B cell (primary cell): ENCODE results near the gene TPCN1. TPM values are rescaled to one million over a fixed set of nuclear protein-coding genes. Genes with fewer than 3 reads are reported as not detected.

Experiments
- ATAC-seq: fragments of 200-7000 bp; cut with Tn5 transposase; one replicate; pipeline ENCODE4 v1.10.0; 2021; ENCODE audit warnings: low read depth, mild to moderate bottlenecking, moderate number of reproducible peaks, moderate library complexity
- CTCF ChIA-PET: fragments of 350-600 bp; sonication (Branson Sonifier 250); formaldehyde crosslinking; loops from one replicate; lab custom pipeline; 2021; ENCODE audit warnings: antibody characterized with exemption, inconsistent platforms; lab: Charles Lee
- POLR2A ChIA-PET: fragments of 350-600 bp; sonication (Branson Sonifier 250); formaldehyde crosslinking; loops from one replicate; lab custom pipeline; 2021; ENCODE audit warnings: antibody characterized with exemption; lab: Charles Lee
- DNase-seq: peaks from one replicate; pipeline ENCODE4 v3.0.0; 2013
- H2AFZ ChIP-seq: 2 replicates; pipeline ENCODE4 v1.6.1; 2012; ENCODE audit warnings: mild to moderate bottlenecking, low read depth, low read length; ENCODE audit not compliant: insufficient read depth, poor library complexity, severe bottlenecking
- H3K27ac ChIP-seq, 2 donors: 1 replicate in 1 of 2; 2 replicates in 1 of 2; pipeline ENCODE4 v1.5.1; 2012 to 2013; ENCODE audit warnings: low read length in 2 of 2, mild to moderate bottlenecking in 2 of 2, moderate library complexity in 1 of 2
- H3K27me3 ChIP-seq, 4 experiments: fragments of 200-600 bp in 1 of 4; sonication (generic) in 1 of 4; replicated peaks in 1 of 4; 1 replicate in 2 of 4; 2 replicates in 2 of 4; pipeline versions ENCODE4 v1.6.1 to v1.7.0; 2013 to 2016; ENCODE audit warnings: low read length in 3 of 4, mild to moderate bottlenecking in 2 of 4, mixed read lengths in 1 of 4, moderate library complexity in 1 of 4; ENCODE audit not compliant: insufficient read depth in 4 of 4, control insufficient read depth in 3 of 4; ENCODE audit errors: control extremely low read depth in 1 of 4
- H3K36me3 ChIP-seq, 2 experiments: replicated peaks in 1 of 2; 1 replicate in 1 of 2; 2 replicates in 1 of 2; pipeline versions ENCODE4 v1.6.1 to v1.7.1; 2013; ENCODE audit warnings: low read length in 1 of 2; ENCODE audit not compliant: insufficient read depth in 2 of 2, control insufficient read depth in 1 of 2; ENCODE audit errors: control extremely low read depth in 1 of 2, extremely low read depth in 1 of 2
- H3K4me1 ChIP-seq, 2 donors: fragments of 200-600 bp in 1 of 2; sonication (generic) in 1 of 2; 1 replicate in 1 of 2; 2 replicates in 1 of 2; pipeline versions ENCODE4 v1.5.1 to v1.6.1; 2013 to 2017; ENCODE audit warnings: low read length in 2 of 2; ENCODE audit not compliant: control insufficient read depth in 2 of 2, insufficient read depth in 2 of 2
- H3K4me2 ChIP-seq: replicated peaks from 2 replicates; pipeline ENCODE3; 2012; ENCODE audit warnings: mild to moderate bottlenecking, low read depth, low read length; ENCODE audit not compliant: poor library complexity, severe bottlenecking
- H3K4me3 ChIP-seq, 5 experiments: fragments of 200-600 bp in 1 of 5; sonication (generic) in 1 of 5; 1 replicate in 3 of 5; 2 replicates in 2 of 5; pipeline versions ENCODE4 v1.5.1 to v1.7.0; 2011 to 2016; ENCODE audit warnings: low read length in 4 of 5, mild to moderate bottlenecking in 4 of 5, low read depth in 2 of 5, control low read depth in 1 of 5, moderate library complexity in 1 of 5; ENCODE audit not compliant: insufficient read depth in 1 of 5; ENCODE audit errors: control extremely low read depth in 1 of 5, extremely low read depth in 1 of 5
- H3K79me2 ChIP-seq: fragments of 200-600 bp; sonication (generic); one replicate; pipeline ENCODE4 v1.6.0; 2016; ENCODE audit warnings: low read length; ENCODE audit not compliant: control insufficient read depth, insufficient read depth
- H3K9ac ChIP-seq: fragments of 200-600 bp; sonication (generic); 2 replicates; pipeline ENCODE4 v1.6.1; 2017; ENCODE audit warnings: mild to moderate bottlenecking, low read length, moderate library complexity
- H3K9me3 ChIP-seq, 3 donors: one replicate each; pipeline versions ENCODE4 v1.6.1 to v1.7.1; 2013; ENCODE audit warnings: low read length in 2 of 3; ENCODE audit not compliant: control insufficient read depth in 2 of 3, insufficient read depth in 1 of 3; ENCODE audit errors: control extremely low read depth in 1 of 3
- H4K20me1 ChIP-seq: 2 replicates; pipeline ENCODE4 v1.6.0; 2012; ENCODE audit warnings: mild to moderate bottlenecking, low read length; ENCODE audit not compliant: insufficient read depth, control insufficient read depth, poor library complexity, severe bottlenecking
- H3K27ac Mint-ChIP-seq: one replicate; pipeline ENCODE4 v1.8.0; 2021; ENCODE audit warnings: mixed read lengths
- H3K27me3 Mint-ChIP-seq: one replicate; pipeline ENCODE4 v1.8.0; 2021; ENCODE audit warnings: mixed read lengths
- H3K4me1 Mint-ChIP-seq: one replicate; pipeline ENCODE4 v1.8.0; 2021; ENCODE audit warnings: mixed read lengths
- H3K4me3 Mint-ChIP-seq: one replicate; pipeline ENCODE4 v1.8.0; 2021; ENCODE audit warnings: mixed read lengths
- H3K9me3 Mint-ChIP-seq: one replicate; pipeline ENCODE4 v1.8.0; 2022; ENCODE audit warnings: mixed read lengths; ENCODE audit not compliant: insufficient read depth
- CTCF ChIP-seq: fragments of 200-600 bp; IDR thresholded peaks from one replicate; pipeline ENCODE4 v1.8.0; 2022; ENCODE audit warnings: antibody characterized with exemption, mild to moderate bottlenecking
- EZH2 ChIP-seq: IDR thresholded peaks from 2 replicates; pipeline ENCODE4 v1.6.1; 2012; ENCODE audit warnings: borderline replicate concordance, low read depth, mild to moderate bottlenecking, moderate library complexity, low read length; ENCODE audit not compliant: insufficient read depth, poor library complexity, severe bottlenecking
- WGBS: methylation state at CpG from one replicate; pipeline ENCODE4 v1.1.5; 2013; ENCODE audit warnings: missing lambda C conversion rate; ENCODE audit not compliant: insufficient coverage; 5-methylcytosine and 5-hydroxymethylcytosine counted together
- intact Hi-C: fragments of 100-400 bp; cut with micrococcal nuclease; formaldehyde crosslinking; loops from one replicate; pipeline ENCODE4 v1.10.0; 2022
- polyA plus RNA-seq: library from polyadenylated mRNA; depleted of rRNA; stranded (reverse); fragments of >200 nt; gene quantifications from 2 replicates; pipeline ENCODE4 v1.2.3, GENCODE V29; 2012
- total RNA-seq, 2 donors: library from RNA; stranded (reverse); fragments of 120-200 nt in 1 of 2; gene quantifications; 1 replicate in 1 of 2; 2 replicates in 1 of 2; pipeline versions ENCODE4 v1.2.3 to v1.2.4, GENCODE V29; 2013 to 2022

The TPCN1 gene
- total and polyA plus RNA-seq, 2 donors (not counting 1 experiment from before 2014, with no cell fraction given) = 80.8 to 258 TPM

- CTCF ChIA-PET = interaction anchor here (0.8 kb wide), 1 partner anchor 19 kb away, joined by 3 read pairs; no protein-coding TSS in a partner anchor
- peaks cover 51% of the 10 kb centered on the region for H3K79me2 ChIP-seq
- peaks cover 54% of the 10 kb centered on the region for H3K4me1 Mint-ChIP-seq
Measured at GRCh38 chr12:113239288-113239771, 18.1 kb downstream of the TPCN1 start.

More at GRCh38 chr12:113239288-113239771, 18.1 kb downstream of the TPCN1 start:
- whole genome bisulfite sequencing = 72% methylated on average over 2 of the region's 3 CpGs
- Mint-ChIP-seq H3K4me3 (no peak overlapping the region), H3K9me3 (no peaks in the 10 kb centered on the region), H3K27me3 (no peaks in the 10 kb centered on the region), H3K27ac (peak overlapping the region; percentile 78)
- no peaks in the 10 kb centered on the region for H3K27me3 ChIP-seq
- H3K4me3 ChIP-seq = no peak overlapping the region
- DNase-seq (no peak), ATAC-seq (no peak)
- H3K36me3 ChIP-seq = peaks cover 0 to 37% of the 10 kb centered on the region in 2 experiments
- TF ChIP-seq CTCF (no peak), EZH2 (no peak)
- H3K9me3 ChIP-seq = peaks cover 0 to 4% (median 0%) of the 10 kb centered on the region in 3 donors
- H3K9ac ChIP-seq = no peak overlapping the region
- peaks cover 34 to 48% of the 10 kb centered on the region in 2 donors for H3K4me1 ChIP-seq
- intact Hi-C loops = no loop called here
- peak overlapping the region; percentile 23 for H3K4me2 ChIP-seq
- no peak overlapping the region for H2AFZ ChIP-seq
- H4K20me1 ChIP-seq = peaks cover 27% of the 10 kb centered on the region
- POLR2A ChIA-PET = no interaction called here
- H3K27ac ChIP-seq = peak overlapping the region in 1 of 2 donors; percentile 2
